PC-3 (cell line): ENCODE data around the gene ADO. TPM values are rescaled to one million over a fixed set of nuclear protein-coding genes. Genes with fewer than 3 reads are reported as not detected.

ENCODE experiments used
- ATAC-seq: fragments of 200-7000 bp; cut with Tn5 transposase; 2 replicates; pipeline ENCODE4 v1.9.1; 2020; ENCODE audit warnings: mild to moderate bottlenecking, moderate library complexity
- BruUV-seq: library from RNA; stranded (reverse); fragments of 400-500 nt; replicated peaks from 2 replicates; lab custom pipeline; 2021; lab: Mats Ljungman, UMichigan
- CTCF ChIA-PET: fragments of 300-600 bp; sonication (Branson Sonifier 250); formaldehyde crosslinking; loops from one replicate; lab custom pipeline; 2022; ENCODE audit warnings: antibody characterized with exemption; lab: Charles Lee
- POLR2A ChIA-PET: fragments of 300-600 bp; sonication (Branson Sonifier 250); formaldehyde crosslinking; loops from one replicate; lab custom pipeline; 2022; ENCODE audit warnings: antibody characterized with exemption; ENCODE audit not compliant: unreplicated experiment; lab: Charles Lee
- DNase-seq: peaks from one replicate; pipeline ENCODE4 v3.0.0-alpha.2; 2015
- H2AFZ ChIP-seq: fragments of 300-600 bp; sonication (generic); 2 replicates; pipeline ENCODE4 v1.6.0; 2016; ENCODE audit warnings: antibody characterized with exemption, low read length
- H3F3A ChIP-seq: fragments of 300-600 bp; sonication (generic); one replicate; pipeline ENCODE4 v1.6.0; 2017; ENCODE audit warnings: antibody characterized with exemption, low read length, control low read depth, mild to moderate bottlenecking; ENCODE audit not compliant: unreplicated experiment
- H3K27ac ChIP-seq: fragments of 300-600 bp; sonication (generic); 2 replicates; pipeline ENCODE4 v1.5.1; 2016; ENCODE audit warnings: mild to moderate bottlenecking, low read length
- H3K27me3 ChIP-seq: fragments of 300-600 bp; sonication (generic); 2 replicates; pipeline ENCODE4 v1.6.1; 2016; ENCODE audit warnings: low read length, mixed read lengths
- H3K36me3 ChIP-seq: fragments of 300-600 bp; sonication (generic); 2 replicates; pipeline ENCODE4 v1.6.1; 2016; ENCODE audit warnings: low read depth, mixed run types, low read length, mixed read lengths
- H3K4me1 ChIP-seq: fragments of 300-600 bp; sonication (generic); 2 replicates; pipeline ENCODE4 v1.5.1; 2016; ENCODE audit warnings: low read length; ENCODE audit not compliant: insufficient read depth
- H3K4me2 ChIP-seq: fragments of 300-600 bp; sonication (generic); 2 replicates; pipeline ENCODE4 v1.6.0; 2016; ENCODE audit warnings: low read length
- H3K4me3 ChIP-seq: fragments of 300-600 bp; sonication (generic); 2 replicates; pipeline ENCODE4 v1.5.1; 2016; ENCODE audit warnings: mild to moderate bottlenecking, low read length, mixed read lengths
- H3K79me2 ChIP-seq: fragments of 300-600 bp; sonication (generic); 2 replicates; pipeline ENCODE4 v1.6.1; 2017; ENCODE audit warnings: low read length, mixed read lengths
- H3K9ac ChIP-seq: fragments of 300-600 bp; sonication (generic); 2 replicates; pipeline ENCODE4 v1.6.0; 2016; ENCODE audit warnings: mild to moderate bottlenecking, low read length
- H3K9me2 ChIP-seq: fragments of 300-600 bp; sonication (generic); replicated peaks from 2 replicates; pipeline ENCODE4 v1.6.1; 2016; ENCODE audit warnings: mixed run types, low read length, mixed read lengths
- H3K9me3 ChIP-seq: fragments of 300-600 bp; sonication (generic); 2 replicates; pipeline ENCODE4 v1.6.1; 2016; ENCODE audit warnings: low read length, mixed read lengths
- H4K20me1 ChIP-seq: fragments of 300-600 bp; sonication (generic); 2 replicates; pipeline ENCODE4 v1.6.1; 2016; ENCODE audit warnings: low read length, mixed read lengths
- CTCF ChIP-seq: fragments of 300-600 bp; sonication (generic); conservative IDR thresholded peaks from 2 replicates; pipeline ENCODE4 v1.5.1; 2017; ENCODE audit warnings: antibody characterized with exemption, low read depth, mild to moderate bottlenecking, low read length
- EZH2 ChIP-seq: fragments of 300-600 bp; sonication (generic); IDR thresholded peaks from one replicate; pipeline ENCODE4 v1.6.1; 2017; ENCODE audit warnings: antibody characterized with exemption, mild to moderate bottlenecking, low read length; ENCODE audit not compliant: unreplicated experiment
- EZH2phosphoT487 ChIP-seq: fragments of 300-600 bp; sonication (generic); IDR thresholded peaks from 2 replicates; pipeline ENCODE4 v1.6.1; 2018; ENCODE audit warnings: mild to moderate bottlenecking, antibody characterized with exemption, low read length, borderline replicate concordance
- intact Hi-C: fragments of 100-400 bp; cut with micrococcal nuclease; formaldehyde crosslinking; loops from 2 replicates; pipeline ENCODE4 v1.9.0; 2023
- total RNA-seq: library from RNA; depleted of rRNA; stranded (reverse); fragments of >200 nt; gene quantifications from 2 replicates; pipeline ENCODE4 v1.2.3, GENCODE V29; 2014

Gene ADO
- total RNA-seq, 1 experiment from 2014 or later, result 107 TPM

- TF ChIP-seq CTCF (no peak), EZH2phosphoT487 (no peak), EZH2 (no peak)
- Histone ChIP-seq H3F3A (no peaks in the 10 kb centered on the region), H3K79me2 (peaks cover 21% of the 10 kb centered on the region), H2AFZ (no peak overlapping the region), H3K4me2 (no peak overlapping the region), H3K4me3 (no peak overlapping the region), H3K27ac (no peak overlapping the region), H3K9me3 (no peaks in the 10 kb centered on the region), H3K9me2 (no peaks in the 10 kb centered on the region), H3K36me3 (peaks cover 5% of the 10 kb centered on the region; the same call in 1 of the 2 replicates), H3K9ac (no peak overlapping the region), H4K20me1 (peaks cover 12% of the 10 kb centered on the region), H3K27me3 (no peaks in the 10 kb centered on the region), H3K4me1 (peaks cover 18% of the 10 kb centered on the region)
- BruUV-seq, result no TSS peak
- intact Hi-C loops, result no loop called here
- CTCF ChIA-PET, result no interaction called here
- DNase-seq, result no peak
- POLR2A ChIA-PET, result no interaction called here
- ATAC-seq, result no peak
Observed at GRCh38 chr10:62813453-62813852, 8.9 kb downstream of the ADO start.

GRCh38 chr10:62813981-62814380 lies 9.5 kb downstream of the ADO start:
- H3K36me3 ChIP-seq, result no peaks in the 10 kb centered on the region
- H3K79me2 ChIP-seq, result peaks cover 16% of the 10 kb centered on the region
- no TSS peak for BruUV-seq
- H3K27ac ChIP-seq, result no peak overlapping the region
- no peaks in the 10 kb centered on the region for H3F3A ChIP-seq
- peaks cover 16% of the 10 kb centered on the region for H3K4me1 ChIP-seq
- ATAC-seq, result no peak
- CTCF ChIA-PET, result no interaction called here
- no peak overlapping the region for H3K9ac ChIP-seq
- POLR2A ChIA-PET, result no interaction called here
- no peak for TF ChIP-seq EZH2
- no peak for TF ChIP-seq EZH2phosphoT487
- no peak for TF ChIP-seq CTCF
- H3K9me2 ChIP-seq, result no peaks in the 10 kb centered on the region
- no peak overlapping the region for H3K4me3 ChIP-seq
- intact Hi-C loops, result no loop called here
- no peak for DNase-seq
- H3K9me3 ChIP-seq, result no peaks in the 10 kb centered on the region
- no peaks in the 10 kb centered on the region for H3K27me3 ChIP-seq
- no peak overlapping the region for H2AFZ ChIP-seq
- no peak overlapping the region for H3K4me2 ChIP-seq
- peaks cover 7% of the 10 kb centered on the region; the same call in 1 of the 2 replicates for H4K20me1 ChIP-seq

GRCh38 chr10:62814756-62815380 lies 10.3 kb downstream of the ADO start:
- Histone ChIP-seq H3K4me2 (no peak overlapping the region), H3F3A (no peaks in the 10 kb centered on the region), H3K9me2 (no peaks in the 10 kb centered on the region), H4K20me1 (peaks cover 5% of the 10 kb centered on the region; the same call in 1 of the 2 replicates), H3K27ac (no peak overlapping the region), H3K4me3 (no peak overlapping the region), H3K4me1 (peaks cover 22% of the 10 kb centered on the region), H3K27me3 (no peaks in the 10 kb centered on the region), H3K9me3 (no peaks in the 10 kb centered on the region), H3K36me3 (no peaks in the 10 kb centered on the region), H3K79me2 (peaks cover 7% of the 10 kb centered on the region), H3K9ac (no peak overlapping the region), H2AFZ (no peak overlapping the region)
- TF ChIP-seq EZH2phosphoT487 (no peak), CTCF (no peak), EZH2 (no peak)
- ATAC-seq (no peak), DNase-seq (no peak)
- POLR2A ChIA-PET, result no interaction called here
- intact Hi-C loops, result loop anchor here (5.0 kb wide), 2 partner anchors 568 to 778 kb away; no protein-coding TSS in a partner anchor
- no TSS peak for BruUV-seq
- CTCF ChIA-PET, result no interaction called here
